ENCODE results near the gene ZDHHC14.

ZDHHC14 gene

DNA sequence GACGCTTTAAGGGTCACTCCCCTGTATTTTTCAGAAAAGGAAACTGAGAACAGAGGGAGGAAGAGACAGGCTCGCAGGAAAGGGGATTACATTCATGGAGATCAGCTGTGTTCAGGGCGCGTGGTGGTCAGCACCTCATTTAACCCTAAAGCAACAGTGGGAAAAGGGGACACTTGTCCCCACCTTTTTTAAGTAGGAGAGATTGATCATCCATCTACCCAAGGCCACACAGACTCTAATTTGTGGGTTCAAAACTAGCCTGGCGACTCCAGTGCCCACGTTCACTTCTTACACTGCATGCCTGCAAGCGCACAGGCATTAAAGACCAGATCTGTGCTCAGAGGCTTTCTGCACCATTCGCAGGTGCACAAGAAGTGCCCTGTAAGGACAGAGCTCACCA lies 274.1 kb downstream of the ZDHHC14 start:
- DNase-seq, result no peak

DNA sequence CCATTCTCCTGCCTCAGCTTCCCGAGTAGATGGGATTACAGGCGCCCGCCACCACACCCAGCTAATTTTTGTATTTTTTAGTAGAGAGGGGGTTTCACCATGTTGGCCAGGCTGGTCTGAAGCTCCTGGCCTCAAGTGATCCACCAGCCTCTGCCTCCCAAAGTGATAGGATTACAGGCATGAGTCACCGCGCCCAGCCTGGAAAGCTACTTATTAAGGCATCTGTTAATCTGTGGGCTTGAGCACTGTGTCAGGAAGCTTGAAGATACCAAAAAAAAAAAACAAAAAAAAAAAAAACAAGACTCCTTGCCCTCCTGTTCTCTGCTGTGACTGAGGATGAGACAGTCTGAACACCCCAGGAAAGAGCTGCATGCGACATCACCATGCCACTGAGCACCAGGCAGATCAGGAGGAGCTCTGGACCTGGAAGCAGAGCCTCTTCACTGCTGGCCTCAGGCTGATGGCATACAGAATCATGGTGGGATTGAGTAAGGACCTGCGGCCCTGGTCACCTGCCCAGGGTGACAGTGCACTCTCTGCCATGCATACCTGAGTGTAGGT lies 275.5 kb downstream of the ZDHHC14 start:
- DNase-seq, result no peak

DNA sequence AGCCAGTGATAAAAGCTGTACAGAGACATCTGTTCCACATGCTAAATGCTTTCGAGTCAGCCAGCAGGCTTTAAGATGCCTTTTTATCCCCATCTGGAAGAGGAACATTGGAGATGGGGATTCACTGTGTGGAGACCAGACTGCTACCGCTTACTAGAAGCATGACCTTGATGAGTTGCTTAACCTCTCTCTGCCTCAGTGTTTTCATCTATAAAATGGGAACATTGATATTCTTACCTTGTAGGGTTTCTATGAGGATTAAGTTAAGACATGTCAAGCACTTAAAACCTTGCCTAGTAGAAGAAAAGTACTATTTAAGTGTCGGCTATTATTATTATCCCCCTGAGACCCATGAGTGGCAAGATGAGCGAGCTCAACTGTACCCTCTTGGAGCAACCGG lies 276.8 kb downstream of the ZDHHC14 start:
- DNase-seq, result no peak

DNA sequence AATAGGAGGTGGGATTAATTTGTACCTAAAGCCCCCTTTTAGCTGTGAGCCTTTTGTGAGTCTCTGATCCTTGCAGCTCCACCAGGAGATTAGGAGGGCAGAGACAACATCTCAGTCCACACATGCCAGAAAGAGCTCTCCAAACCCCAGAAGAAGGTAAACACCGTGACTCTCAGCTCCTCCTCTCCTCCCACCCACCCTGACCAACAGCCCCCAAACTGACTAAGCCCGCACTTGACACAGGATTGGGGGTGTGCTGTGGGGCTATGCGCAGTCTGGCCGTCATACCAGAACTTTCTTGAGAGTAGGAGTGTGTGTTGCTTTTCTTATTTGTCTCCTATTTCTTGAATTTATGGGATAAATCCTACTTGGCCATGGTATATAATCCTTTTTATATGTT lies 277.3 kb downstream of the ZDHHC14 start:
- DNase-seq, result no peak

DNA sequence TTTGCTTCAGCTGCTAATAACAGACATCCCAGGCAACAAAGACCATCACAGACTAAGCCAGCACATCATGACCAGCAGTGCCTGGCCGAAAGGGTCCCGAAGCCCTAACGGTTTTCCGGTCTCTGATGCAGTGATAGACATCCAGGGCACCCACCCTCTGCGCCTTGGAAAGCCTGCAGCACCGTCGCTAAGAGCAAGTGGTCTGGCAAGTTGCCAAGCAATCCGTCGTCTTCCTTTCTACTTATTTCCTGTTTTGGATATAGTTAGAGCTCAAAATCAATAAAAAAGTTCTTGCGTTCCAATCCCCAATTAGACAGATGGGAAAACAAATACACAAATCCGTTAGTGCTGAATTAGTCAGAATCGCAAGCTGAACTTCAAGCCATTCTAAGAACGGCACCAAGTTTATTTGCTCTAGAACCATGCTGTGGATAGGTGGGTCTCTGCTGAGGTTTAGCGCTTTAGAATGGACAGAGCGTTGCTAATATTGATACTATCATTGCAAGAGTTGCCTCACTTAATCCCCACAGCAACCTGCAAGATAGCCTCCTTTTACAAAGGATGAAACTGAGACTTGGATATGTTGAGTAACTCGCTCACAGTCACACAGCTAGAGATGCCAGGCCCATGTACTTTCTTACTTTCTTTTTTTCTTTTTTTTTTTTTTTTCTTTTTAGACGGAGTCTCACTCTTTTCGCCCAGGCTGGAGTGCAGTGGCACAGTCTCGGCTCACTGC lies 278.7 kb downstream of the ZDHHC14 start:
- no peak for DNase-seq

DNA sequence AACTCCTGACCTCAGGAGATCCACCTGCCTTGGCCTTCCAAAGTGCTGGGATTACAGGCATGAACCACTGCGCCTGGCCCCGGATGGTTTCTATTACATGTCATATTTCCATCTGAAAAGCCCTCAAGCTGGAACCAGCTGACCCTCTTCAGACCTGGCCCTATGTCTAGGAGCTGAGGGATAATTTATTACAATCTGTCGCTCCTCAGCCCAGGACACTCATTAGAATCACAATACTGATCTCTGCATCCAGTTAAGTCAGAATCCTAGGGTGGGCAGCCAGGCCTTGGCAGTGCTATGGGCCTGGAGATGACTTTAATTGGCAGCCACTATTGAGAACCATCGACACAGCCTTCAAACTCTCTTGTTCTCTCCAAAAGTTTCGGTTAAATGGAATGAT lies 279.4 kb downstream of the ZDHHC14 start:
- no peak for DNase-seq

DNA sequence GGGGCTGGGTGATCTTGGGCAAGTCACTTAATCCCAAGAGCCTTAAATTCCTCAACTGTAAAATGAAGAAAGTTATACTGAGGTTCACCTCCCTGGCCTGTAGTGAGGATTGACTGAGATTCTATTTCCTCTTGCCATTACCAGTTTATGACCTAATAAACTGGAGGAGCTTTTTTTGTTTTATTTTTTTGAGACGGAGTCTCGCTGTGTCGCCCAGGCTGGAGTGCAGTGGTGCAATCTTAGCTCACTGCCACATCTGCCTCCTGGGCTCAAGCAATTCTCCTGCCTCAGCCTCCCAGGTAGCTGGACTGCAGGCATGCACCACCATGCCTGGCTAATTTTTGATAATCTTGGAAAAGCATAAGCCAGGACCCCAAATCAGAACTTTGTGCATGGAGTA lies 280.7 kb downstream of the ZDHHC14 start:
- DNase-seq, result no peak

DNA sequence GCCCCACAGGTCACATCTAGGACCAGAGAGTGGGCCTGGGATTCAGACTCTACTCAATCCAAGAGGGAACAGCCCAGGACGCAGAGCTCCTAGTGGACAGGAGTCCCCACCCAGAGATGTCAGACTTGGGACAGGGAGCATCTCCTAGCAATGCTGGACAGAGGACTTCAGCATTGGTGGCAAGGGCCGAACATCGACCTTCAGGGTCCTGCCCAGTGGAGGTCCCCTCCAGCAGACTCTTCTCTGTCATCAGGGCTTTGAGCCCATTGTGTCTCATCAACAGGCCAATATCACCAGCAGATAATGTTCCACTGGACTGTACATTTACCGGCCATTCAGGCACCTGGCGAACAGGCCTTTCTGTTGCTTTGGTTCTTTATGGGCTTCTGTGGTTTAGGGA lies 282.3 kb downstream of the ZDHHC14 start:
- DNase-seq, result no peak

DNA sequence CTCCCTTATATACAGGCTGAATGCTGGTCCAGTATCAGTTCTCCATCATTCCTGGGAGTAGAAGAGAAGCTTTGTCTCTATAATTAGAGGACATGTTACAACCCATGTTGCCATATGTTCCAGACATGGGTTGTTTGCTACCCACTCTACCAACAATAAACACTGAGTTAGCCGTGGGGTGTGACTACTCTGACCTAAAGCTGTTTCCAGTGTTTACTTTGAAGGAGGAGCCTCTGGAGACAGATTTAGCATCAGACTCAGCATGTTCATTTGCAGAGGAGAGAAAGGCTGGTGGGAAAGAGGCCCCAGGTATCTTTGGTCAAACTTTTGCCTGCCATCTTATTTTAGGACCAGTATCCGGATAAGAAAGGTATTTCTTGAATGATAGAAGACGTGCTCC lies 284.2 kb downstream of the ZDHHC14 start:
- DNase-seq, result no peak

DNA sequence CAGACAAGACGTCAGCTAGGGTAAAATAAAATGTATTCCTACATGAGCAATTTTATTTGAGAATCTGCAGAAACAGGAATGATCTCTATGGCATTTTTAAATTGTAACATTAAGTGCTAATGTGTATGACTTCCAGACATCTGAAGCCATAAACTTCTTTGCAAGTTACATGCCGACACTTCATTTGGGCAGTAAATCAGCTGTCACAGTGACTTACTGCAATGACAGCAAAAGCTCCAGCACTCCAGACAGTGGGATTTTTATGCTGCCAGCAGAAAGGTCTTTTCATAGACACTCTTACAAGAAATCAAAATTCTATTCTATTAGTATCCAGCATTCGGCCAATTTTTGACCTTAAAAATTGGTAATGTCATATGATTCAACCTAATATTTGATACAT lies 285.7 kb downstream of the ZDHHC14 start:
- DNase-seq, result no peak

DNA sequence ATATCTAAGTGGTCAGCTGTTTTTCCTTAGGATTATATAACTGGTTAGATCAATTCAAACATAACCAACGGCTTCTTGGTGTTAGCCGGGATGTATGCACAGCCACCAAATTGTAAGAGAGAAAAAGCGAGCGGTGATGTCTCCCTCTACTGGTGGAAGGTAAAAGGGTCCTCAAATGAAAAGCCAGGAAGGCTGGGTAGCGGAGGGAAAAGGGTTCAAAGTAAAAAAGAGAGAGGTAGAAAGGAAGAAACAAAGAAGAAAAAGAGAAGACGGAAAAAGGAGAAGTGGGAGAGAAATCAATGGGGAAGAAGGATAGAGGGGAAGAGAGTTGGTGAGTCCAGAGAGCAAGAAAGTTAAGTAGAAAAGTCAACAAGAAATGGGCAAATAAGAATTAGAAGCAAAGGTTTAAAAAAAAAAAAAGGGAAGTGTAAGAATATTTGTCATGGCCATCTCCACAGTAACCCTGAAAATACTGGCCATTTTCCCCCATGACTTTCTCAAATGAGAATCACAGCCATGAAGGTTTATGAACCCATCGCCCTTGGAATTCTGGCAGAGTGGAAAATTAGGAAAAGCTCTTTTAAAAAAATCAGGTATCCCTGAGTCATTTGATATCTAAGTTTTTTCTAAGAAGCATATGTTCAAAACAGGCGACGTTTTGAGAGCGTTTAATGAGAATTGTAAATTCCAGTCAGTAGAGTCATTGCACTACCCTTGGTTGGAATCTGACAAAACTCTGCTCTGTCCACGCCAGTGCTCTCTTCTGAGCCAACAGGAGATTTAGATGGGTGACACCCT lies 286.4 kb downstream of the ZDHHC14 start:
- DNase-seq, result peak; percentile 39

DNA sequence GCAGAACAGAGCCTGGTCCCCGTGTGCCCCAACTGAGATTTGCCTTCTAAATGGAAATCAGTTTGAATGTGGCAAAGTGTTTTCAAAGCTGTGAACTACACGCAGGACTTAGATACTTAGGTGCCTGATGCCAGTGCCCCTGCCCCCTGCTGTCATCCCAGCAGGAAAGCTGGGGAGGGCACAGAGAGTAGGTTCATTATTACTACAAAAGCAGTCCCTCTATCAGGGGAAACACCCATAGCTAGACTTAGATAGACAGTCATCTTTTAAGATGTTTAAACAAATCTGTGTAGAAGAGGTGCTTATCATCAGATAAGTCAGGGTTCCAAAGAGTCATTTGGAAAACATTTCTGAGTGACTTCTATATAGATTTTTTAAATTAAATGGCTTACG lies 287.0 kb downstream of the ZDHHC14 start:
- DNase-seq, result no peak

DNA sequence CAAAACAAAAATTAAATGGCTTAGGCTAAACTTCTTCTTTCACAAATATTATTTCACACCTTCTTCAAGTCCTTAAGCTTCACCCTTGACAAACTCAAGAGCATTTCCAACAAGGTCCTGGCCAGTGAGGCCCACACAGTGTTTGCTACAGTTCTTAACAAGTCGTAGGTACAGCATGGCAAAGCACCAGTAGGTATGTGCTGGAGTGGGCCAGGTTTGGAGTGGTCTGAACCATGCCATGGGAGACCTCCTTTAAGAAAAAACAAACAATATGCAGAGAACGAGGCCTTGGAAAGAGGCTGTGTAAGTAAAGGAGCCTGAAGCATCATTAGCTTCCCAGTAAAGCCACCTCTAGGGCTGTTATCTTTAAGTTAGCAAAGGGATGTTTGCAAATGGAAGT lies 287.7 kb downstream of the ZDHHC14 start:
- DNase-seq, result no peak

DNA sequence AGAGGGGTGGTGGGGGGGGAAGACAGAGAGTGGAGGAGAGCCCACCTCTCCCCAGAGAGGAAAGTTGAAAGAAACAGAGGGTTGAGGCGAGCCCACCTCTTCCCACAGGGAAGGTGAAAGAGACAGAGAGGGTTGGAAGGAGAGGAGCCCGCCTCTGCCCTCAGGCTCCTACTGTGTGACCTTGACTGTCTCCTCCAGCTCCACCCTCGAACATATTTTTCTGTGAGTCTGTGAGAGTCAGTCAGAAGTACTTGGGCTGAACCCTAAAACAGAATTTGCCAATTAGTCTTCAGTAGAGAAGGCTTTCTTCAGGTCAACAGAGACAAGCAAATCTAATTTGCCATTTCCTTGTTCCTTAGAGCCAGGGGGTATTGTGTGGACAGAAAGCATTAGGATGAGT lies 288.3 kb downstream of the ZDHHC14 start:
- no peak for DNase-seq

DNA sequence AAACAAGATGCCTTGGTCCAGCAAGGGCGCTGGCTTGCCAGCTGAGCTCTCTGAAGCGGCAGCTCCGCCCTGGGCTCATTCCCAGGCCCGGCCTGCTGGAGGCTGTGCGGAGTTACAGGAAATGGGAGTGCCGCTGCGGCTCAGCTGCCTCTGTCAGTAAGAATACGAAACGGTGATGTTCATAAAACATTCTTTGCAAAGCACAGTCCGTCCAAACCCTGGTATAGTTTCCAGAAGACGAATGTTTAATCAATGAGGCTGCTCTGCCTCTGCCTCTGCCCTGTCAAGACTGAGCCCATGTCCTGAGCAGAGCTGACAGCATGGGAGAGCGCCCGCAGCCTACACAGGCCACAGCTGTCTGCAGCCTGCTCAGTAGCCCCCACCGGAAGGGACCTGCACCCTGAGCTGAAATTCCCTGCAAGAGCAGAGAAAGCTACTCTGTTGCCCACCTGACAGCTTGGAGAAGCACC lies 288.8 kb downstream of the ZDHHC14 start:
- no peak for DNase-seq

DNA sequence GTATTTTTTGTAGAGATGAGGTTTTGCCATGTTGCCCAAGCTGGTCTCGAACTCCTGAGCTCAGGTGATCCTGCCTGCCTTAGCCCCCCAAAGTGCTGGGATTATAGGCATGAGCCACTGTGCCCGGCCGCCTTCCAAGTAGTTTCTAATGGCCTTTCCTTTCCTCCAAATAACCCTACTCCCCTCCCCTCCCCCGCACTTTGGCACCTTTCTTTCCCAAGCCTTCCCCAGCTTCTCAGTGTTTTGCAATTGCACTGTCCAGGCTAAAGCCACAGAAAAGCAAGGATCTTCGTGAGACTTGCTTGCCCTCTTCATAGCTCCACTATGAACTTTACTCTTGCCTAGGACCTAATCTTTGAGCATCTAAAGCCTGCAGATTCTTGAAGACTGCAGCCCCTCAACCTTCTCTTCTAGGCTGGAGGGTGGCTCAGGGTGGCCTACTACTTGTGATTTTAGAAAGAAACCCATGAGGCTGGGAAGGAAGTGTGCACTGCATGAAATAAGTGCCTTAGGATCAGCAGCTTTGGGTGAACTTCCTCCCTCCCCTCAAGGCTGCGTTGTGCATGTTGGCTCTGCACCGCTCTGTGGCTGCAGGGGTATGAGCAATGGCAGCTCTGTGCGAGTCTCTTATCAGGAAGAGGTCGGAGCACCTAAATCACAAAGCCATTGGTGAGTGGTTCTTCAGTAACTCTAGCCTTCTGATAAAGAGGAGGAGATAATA lies 289.6 kb downstream of the ZDHHC14 start:
- no peak for DNase-seq

DNA sequence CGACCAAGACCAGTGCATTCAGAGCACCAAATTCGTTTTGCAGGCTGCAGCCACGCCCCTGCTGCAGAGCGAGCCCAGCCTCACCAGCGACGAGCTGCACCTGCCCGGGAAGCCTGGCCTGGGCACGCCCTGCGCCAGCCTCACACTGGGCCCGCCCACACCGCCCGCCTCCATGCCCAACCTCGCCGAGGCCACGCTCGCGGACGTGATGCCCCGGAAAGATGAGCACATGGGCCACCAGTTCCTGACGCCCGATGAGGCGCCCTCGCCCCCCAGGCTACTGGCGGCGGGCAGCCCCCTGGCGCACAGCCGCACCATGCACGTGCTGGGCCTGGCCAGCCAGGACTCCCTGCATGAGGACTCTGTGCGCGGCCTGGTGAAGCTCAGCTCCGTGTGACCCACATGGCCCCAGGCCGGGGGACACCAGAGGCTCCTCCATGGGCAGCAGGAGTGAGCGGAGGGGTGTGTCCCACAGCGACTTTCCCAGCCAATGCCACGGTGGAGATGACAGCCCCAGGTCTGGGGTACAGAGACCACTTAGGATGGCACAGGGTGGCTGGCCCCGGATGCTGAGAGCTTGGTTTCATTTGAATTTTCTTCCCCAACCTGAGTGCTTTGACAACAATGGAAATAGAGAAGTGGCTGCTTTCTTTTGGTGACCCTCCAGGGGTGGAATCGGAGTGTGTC lies 291.9 kb downstream of the ZDHHC14 start:
- DNase-seq, result no peak

DNA sequence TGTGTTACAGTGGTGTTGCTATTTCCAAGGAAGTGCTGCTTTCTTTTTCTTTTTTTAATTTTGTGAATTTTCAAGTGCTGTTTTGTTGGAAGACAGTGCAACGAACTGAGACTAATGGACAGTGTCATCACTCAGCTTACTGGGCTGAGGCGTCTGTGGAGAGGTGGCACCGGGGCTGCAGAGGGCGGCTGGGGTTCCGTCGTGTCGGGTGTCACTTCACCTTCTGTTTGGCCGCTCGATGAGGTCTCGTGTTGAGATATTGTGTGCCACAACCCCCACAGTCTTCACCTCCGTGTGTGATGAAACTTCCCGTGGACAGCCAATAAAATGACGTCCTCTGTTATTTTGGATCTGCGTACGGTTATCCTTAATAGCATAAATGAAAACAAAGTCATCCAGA lies 292.6 kb downstream of the ZDHHC14 start:
- DNase-seq, result no peak

DNA sequence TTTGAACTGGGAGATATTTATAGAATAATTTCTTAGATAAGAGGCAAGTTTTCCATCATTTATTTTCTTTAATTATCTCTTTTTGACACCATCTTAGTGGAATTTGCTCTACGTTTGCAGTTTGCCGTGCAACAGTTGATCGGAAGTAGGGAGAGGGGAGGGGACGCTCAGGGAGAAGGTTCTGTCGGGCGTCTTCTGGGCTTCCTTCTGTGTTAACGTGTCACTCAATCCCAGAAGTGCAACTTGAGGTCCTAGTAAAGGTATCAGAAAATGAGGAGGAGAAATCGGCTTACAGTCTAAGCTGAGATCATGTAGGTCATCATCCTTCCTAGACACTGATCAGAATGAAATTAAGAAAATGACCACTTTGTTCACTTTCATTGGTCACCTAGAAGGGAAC lies 293.1 kb downstream of the ZDHHC14 start:
- no peak for DNase-seq

DNA sequence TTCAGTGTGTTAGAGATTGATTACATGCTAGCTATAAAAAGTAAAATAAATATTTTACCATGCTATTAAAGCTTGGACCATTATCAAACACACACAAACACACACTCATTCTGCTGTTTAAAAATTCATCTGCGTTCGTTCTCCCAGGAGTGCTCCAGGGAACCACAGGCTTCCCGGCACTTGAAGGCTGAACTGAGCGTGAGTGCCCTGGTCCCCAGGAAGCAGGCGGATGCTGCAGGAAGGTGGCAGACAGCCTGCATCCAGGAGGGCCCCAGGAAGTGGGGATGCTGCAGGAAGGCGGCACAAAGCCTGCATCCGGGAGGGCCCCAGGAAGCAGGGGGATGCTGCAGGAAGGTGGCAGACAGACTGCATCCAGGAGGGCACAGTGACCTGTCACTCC lies 294.8 kb downstream of the ZDHHC14 start:
- DNase-seq, result no peak

DNA sequence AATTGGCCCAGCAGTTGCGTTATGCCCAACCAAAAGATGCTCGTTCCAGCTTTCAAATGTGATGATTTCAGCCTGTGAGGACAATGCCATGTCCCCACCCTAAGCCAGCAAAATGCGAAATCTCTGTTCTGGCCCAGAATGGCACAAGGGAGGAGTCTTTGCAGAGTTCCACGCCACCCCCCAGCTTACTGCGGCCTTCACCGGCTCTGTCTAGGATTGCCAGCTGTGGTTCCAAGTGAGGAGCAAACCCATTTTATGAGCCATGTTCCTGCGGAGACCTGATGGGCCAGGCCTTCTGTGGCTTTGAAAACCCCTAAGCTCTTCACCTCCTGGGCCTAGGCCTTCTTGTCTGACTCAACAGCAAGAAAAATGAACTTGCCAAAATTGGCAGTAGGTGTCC lies 295.3 kb downstream of the ZDHHC14 start:
- DNase-seq, result no peak

DNA sequence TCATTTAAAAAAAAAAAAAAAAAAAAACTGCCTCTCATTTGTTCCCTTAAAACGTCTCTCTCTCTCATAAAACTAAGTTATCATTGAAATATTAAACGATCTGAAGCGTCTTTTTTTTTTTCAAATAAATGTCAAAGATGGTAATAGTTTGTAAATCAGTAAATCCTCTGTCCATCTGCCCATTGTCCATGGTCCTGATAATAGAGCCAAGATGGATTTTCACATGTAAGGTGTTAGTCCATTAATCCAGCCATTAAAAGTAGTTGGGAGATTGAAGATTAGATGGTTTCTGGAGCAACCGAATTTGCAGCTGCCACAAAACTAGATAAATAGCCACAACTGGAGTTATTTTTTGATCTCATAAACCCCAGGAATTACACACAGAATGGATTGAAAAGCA lies 296.2 kb downstream of the ZDHHC14 start:
- DNase-seq, result no peak
